ENCODE measurements around the gene MITD1.

MITD1 gene

DNA sequence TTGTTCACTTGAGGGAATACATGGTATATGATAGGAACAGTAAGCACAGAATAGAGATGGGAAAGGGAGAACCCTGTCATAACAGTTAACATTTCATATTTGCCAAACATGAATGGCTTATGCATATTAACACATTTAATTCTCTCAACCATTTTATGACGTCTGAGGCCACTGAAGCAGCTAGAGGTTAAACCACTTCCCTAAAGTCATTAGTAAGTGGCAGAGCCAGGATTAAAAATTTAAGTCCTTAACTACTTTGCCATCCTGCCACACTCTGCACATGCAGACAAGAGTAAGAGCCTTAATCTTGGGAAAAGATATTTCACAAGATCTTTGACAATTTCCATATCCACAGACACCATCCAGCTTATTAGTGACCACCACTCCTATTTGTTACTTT is 24.0 kb downstream of the MITD1 start:
- TF ChIP-seq, protein P1, sequence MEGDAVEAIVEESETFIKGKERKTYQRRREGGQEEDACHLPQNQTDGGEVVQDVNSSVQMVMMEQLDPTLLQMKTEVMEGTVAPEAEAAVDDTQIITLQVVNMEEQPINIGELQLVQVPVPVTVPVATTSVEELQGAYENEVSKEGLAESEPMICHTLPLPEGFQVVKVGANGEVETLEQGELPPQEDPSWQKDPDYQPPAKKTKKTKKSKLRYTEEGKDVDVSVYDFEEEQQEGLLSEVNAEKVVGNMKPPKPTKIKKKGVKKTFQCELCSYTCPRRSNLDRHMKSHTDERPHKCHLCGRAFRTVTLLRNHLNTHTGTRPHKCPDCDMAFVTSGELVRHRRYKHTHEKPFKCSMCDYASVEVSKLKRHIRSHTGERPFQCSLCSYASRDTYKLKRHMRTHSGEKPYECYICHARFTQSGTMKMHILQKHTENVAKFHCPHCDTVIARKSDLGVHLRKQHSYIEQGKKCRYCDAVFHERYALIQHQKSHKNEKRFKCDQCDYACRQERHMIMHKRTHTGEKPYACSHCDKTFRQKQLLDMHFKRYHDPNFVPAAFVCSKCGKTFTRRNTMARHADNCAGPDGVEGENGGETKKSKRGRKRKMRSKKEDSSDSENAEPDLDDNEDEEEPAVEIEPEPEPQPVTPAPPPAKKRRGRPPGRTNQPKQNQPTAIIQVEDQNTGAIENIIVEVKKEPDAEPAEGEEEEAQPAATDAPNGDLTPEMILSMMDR (conservative IDR thresholded peaks at IDR 0.05; ENCODE audit: control insufficient read depth, insufficient read depth, low read depth, low read length) = no peak
- H3K4me3 ChIP-seq (ENCODE audit: control insufficient read depth, low read depth, low read length) = no peak overlapping the region

DNA sequence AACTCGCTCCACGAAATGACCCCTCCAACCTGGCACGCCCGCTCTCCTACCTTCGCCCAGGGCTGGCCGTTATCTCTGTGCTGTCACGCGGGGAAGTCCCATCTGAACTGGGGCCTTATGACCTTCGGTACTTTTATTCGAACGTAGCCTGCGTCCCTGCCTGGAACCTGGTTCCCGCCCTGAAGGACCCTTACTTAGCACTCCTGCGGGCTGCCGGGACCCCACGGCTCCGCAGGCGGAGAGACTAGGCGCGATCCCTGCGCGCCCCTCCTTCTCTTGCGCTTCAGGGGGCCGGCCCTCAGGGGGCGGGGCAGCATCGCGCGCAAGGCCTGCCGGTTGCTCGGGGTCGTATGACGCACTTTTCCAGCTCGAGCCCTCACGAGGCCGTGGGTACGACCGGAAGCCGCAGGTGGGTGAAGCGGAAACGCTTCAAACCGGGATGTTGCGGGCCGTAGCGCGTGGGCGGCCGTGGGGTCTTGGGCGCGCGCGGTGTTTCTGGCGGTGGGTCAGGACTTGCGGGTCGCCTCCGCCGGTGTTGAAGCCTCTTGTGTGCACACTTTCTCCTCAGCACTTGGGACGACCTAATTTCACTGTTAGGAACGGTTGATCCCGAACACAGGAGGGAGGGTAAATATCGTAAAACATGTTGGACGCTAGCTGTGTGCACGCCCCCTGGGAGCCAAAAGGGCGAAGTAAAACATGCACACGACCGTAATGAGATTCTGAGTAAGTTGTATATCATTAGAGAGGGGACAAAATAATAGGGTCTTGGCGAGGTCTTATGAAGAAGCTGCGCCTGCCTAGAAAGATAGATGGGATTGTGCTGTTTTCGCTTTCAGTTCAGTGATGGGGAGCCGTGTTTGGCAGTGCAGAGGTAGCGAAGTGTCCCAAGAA is 26.0 kb downstream of the MITD1 start, which contains the start of the genes LIPT1 and TSGA10:
TSS of gene LIPT1 (plus strand) at position 325 of the 894 bp plus-strand sequence. CDS start 6,991 bp downstream, outside the sequence.
TSS of gene TSGA10 (minus strand) at position 300 of the 894 bp plus-strand sequence. CDS start 45,503 bp downstream, outside the sequence.
- H3K4me3 ChIP-seq (ENCODE audit: control insufficient read depth, low read depth, low read length) = peak within 1 kb of the TSS; percentile 91
- DNase-seq (ENCODE audit: low read depth) = peak; percentile 87
- TF ChIP-seq, protein P1 (conservative IDR thresholded peaks at IDR 0.05; ENCODE audit: control insufficient read depth, insufficient read depth, low read depth, low read length) = peak; percentile 1

More for the DNA sequence above, 24.0 kb downstream of the MITD1 start:
- no peak for DNase-seq (ENCODE audit: low read depth)

DNA sequence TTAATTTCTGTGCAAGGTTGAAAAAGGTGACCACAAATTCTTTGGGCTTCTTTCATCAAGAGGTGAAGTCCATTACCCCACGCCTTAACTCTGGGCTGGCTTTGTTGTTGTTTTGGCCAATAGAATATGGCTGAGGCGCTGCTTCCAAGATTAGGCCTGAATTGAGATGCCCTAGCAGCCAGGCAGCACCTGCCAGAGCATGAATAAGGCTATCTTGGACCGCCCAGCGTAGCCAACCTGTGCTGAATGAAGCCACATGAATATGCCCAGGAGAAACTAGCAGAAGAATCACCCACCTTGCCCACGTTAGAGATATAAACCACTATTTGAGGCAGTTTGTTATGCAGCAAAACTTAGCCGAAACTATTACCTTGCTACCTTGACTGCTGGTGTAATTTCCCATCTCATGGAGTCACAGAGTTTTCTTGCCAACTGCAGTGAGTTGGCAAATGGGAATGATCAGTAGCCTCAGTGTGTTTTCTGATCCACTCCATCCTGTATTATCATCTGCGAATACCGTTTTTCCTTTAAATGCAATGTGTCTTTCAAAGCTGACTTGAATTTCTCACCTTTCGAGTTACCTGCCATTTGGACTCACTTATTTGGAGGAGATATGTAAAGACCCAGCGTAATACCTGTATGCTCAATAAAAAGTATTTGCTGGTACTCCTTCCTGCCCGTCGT is 26.8 kb downstream of the MITD1 start:
- peak; percentile 24 for DNase-seq (ENCODE audit: low read depth)
- TF ChIP-seq, protein P1 (conservative IDR thresholded peaks at IDR 0.05; ENCODE audit: control insufficient read depth, insufficient read depth, low read depth, low read length) = no peak

DNA sequence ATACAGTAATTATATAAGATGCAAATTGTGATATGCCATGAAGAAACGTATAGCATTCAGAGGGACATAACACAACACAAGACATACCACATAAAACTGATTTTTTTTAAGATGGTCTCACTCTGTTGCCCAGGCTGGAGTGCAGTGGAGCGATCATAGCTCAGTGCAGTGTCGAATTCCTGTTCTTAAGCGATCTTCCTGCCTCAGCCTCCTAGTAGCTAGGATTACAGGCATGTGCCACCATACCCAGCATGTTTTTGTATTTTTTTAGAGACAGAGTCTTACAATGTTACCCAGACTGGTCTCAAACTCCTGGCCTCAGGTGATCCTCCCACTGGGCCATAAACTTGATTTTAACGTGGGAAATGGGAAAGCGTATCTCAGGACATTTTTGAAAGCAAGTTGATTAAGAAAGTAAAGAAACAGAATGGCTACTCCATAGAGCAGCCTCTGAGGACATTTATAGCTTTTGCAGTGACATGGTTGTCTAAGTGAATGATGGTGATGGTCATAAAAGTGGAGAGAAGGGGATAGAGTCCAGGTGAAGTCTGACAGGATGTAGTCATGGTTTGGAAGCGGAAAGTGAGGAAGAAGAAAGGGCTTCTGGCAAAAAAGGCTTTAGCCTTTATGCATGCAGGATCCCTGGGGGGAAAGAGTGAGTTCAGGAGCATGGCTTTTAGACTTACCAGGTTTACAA is 28.5 kb downstream of the MITD1 start:
- TF ChIP-seq, protein P1 (conservative IDR thresholded peaks at IDR 0.05; ENCODE audit: control insufficient read depth, insufficient read depth, low read depth, low read length) = no peak
- DNase-seq (ENCODE audit: low read depth) = no peak
- no peak overlapping the region for H3K4me3 ChIP-seq (ENCODE audit: control insufficient read depth, low read depth, low read length)

More for the DNA sequence above, 26.8 kb downstream of the MITD1 start:
- peak overlapping the region; percentile 91 for H3K4me3 ChIP-seq (ENCODE audit: control insufficient read depth, low read depth, low read length)

DNA sequence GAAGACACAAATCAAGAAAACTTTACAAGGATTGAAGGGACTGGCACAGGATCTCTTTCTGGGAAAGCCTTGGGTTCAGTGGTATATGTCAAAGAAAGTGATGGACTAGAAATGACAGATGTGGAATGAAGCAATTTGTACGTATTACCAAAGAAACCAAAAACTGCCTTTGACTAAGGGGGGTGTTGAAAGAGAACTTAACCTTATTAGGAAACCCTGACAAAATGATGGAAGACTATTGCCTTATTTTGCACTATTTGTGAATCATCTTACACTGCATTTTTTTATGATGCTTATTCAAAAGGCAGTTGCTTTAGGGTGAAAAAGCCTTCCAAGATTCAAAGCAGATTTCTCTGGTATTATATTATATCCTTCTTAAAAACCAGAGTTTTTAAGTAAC is 30.2 kb downstream of the MITD1 start:
- no peak overlapping the region for H3K4me3 ChIP-seq (ENCODE audit: control insufficient read depth, low read depth, low read length)
- peak; percentile 67 for DNase-seq (ENCODE audit: low read depth)
- TF ChIP-seq, protein P1 (conservative IDR thresholded peaks at IDR 0.05; ENCODE audit: control insufficient read depth, insufficient read depth, low read depth, low read length) = no peak
